Bronchial epithelial cell (primary cell): ENCODE measurements around the gene DYRK3. TPM values are rescaled to one million over a fixed set of nuclear protein-coding genes. Genes with fewer than 3 reads are reported as not detected.

Experiments
- DNase-seq: peaks from one replicate; pipeline ENCODE4 v3.0.0-alpha.2; 2010; ENCODE audit warnings: low read depth
- FAIRE-seq: peaks from 2 replicates; lab custom pipeline; 2011; peaks lifted over from hg19 to GRCh38; lab: Jason Lieb, UNC
- H3K27me3 ChIP-seq: 2 replicates; pipeline ENCODE4 v1.5.1; 2011; ENCODE audit warnings: low read length; ENCODE audit not compliant: control insufficient read depth, insufficient read depth
- H3K36me3 ChIP-seq: 2 replicates; pipeline ENCODE4 v1.5.1; 2011; ENCODE audit warnings: low read length; ENCODE audit not compliant: control insufficient read depth, insufficient read depth
- H3K4me3 ChIP-seq: 2 replicates; pipeline ENCODE4 v1.5.1; 2011; ENCODE audit warnings: mild to moderate bottlenecking, low read depth, low read length, control low read depth
- total RNA-seq: library from RNA; depleted of rRNA; stranded (reverse); fragments of >200 nt; gene quantifications from 2 replicates; pipeline ENCODE4 v1.2.1, GENCODE V29; 2014
- TF ChIP-seq, protein P1 (sequence below): IDR thresholded peaks from 2 replicates; pipeline ENCODE4 v1.5.1; 2011; ENCODE audit warnings: mild to moderate bottlenecking, moderate library complexity, low read length, control low read depth, inconsistent platforms; ENCODE audit not compliant: insufficient read depth, severe bottlenecking

The DYRK3 gene
- total RNA-seq, 1 donor from 2014 or later, result 58.2 TPM

DNA sequence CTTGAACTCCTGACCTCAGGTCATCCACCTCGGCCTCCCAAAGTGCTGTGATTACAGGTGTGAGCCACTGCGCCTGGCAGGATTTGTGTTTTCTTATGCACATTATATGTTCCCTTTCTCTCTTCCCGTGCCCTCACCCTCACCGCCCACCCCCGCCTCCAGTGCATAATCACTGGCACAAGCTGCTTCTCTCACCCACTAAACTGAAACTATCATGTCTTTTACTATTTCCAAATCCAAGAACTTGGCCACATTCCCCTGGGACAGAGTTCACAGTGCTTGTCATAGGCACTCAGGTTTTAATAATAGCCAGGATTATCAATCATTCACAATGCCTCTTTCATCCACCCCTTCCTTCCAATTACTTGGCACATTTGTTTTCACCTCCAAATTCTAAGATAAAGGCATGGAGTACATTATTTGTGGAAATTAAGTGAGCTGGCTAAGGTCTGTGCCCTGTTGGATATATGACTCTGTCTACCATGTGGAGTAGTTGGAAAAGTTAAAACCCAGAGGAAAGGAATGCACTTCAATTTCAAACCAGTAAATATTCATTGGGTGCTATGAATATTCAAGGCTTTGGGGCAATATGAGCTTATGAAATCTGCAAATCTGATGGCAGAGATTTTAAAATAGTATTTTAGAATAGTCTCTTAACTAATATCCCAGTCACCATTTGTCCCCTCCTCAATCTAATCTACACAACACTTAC lies 31.8 kb downstream of the DYRK3 start:
- FAIRE-seq, result no peak
- H3K36me3 ChIP-seq, result no peaks in the 10 kb centered on the region
- H3K27me3 ChIP-seq, result peaks cover 4% of the 10 kb centered on the region
- H3K4me3 ChIP-seq, result no peak overlapping the region
- no peak for DNase-seq
- TF ChIP-seq, protein P1, sequence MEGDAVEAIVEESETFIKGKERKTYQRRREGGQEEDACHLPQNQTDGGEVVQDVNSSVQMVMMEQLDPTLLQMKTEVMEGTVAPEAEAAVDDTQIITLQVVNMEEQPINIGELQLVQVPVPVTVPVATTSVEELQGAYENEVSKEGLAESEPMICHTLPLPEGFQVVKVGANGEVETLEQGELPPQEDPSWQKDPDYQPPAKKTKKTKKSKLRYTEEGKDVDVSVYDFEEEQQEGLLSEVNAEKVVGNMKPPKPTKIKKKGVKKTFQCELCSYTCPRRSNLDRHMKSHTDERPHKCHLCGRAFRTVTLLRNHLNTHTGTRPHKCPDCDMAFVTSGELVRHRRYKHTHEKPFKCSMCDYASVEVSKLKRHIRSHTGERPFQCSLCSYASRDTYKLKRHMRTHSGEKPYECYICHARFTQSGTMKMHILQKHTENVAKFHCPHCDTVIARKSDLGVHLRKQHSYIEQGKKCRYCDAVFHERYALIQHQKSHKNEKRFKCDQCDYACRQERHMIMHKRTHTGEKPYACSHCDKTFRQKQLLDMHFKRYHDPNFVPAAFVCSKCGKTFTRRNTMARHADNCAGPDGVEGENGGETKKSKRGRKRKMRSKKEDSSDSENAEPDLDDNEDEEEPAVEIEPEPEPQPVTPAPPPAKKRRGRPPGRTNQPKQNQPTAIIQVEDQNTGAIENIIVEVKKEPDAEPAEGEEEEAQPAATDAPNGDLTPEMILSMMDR, result no peak

GRCh38 chr1:206668351-206668750 lies 33.0 kb downstream of the DYRK3 start:
- no peak for FAIRE-seq
- Histone ChIP-seq H3K4me3 (no peak overlapping the region), H3K27me3 (peaks cover 4% of the 10 kb centered on the region), H3K36me3 (no peaks in the 10 kb centered on the region)
- no peak for DNase-seq
- TF ChIP-seq, protein P1, result no peak

DNA sequence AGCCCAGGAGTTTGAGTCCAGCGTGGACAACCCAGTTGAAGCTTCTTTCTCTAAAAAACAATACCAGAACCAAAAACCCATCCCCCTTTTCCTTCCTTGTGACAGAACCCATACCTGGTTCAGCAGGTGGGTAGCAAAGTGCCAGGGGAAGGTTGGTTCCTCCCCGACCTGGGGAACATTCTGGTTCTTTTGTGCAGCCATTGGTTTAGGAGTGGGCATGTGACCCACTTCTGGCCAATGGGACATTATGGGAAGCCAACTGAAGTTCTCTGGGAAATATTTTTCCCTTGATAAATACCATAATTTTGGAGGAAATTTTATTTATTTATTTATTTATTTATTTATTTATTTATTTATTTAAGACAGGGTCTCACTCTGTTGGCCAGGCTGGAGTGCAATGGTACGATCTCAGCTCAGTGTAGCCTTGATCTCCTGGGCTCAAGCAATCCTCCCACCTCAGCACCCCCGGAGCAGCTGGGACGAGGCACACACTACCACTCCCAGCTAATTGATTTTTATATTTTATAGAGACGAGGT lies 33.6 kb downstream of the DYRK3 start:
- Histone ChIP-seq H3K36me3 (no peaks in the 10 kb centered on the region), H3K27me3 (no peaks in the 10 kb centered on the region), H3K4me3 (no peak overlapping the region)
- FAIRE-seq (no peak), DNase-seq (no peak)
- TF ChIP-seq, protein P1, result no peak

DNA sequence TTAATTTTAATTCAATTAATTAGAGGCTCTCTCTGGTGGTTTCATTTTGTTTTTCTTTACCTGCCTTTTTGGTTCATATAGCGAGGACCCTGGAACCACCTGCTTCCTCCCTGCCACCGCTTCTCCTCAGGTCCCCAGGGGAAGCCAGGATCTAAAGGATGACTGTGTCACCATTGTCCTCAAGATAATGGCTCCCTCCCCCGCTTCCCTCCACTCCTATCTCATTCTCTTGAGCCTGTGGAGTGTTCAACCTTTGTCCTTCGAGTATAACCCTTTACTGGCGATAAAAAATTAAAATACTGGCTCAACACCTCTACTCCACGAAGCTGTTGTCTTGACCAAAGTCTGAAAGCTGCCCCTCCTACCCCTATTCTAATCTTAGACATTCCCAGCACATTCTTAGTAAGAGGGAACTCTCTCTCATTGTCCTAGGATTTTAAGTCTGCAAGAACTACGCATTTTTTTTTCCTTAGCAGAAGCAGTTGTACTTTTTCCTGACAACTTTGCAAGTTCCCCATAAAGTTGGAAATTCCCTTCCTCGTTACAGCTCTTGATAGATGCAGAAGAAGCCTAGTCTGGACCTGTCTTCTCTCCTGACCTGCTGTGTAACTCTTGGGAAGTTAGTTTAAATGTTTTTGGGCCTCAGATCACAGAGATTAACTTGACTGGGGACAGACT lies 36.8 kb downstream of the DYRK3 start:
- DNase-seq (no peak), FAIRE-seq (no peak)
- TF ChIP-seq, protein P1, result no peak
- no peak overlapping the region for H3K4me3 ChIP-seq
- no peaks in the 10 kb centered on the region for H3K27me3 ChIP-seq
- no peaks in the 10 kb centered on the region for H3K36me3 ChIP-seq

GRCh38 chr1:206672844-206673758 lies 37.8 kb downstream of the DYRK3 start:
- no peaks in the 10 kb centered on the region for H3K36me3 ChIP-seq
- no peak for FAIRE-seq
- DNase-seq, result no peak

More at GRCh38 chr1:206672844-206673758, 37.8 kb downstream of the DYRK3 start:
- no peaks in the 10 kb centered on the region for H3K27me3 ChIP-seq
- TF ChIP-seq, protein P1, result no peak
- no peak overlapping the region for H3K4me3 ChIP-seq
